HG03520 (cell line): ENCODE data around the gene KIAA1328.
"Not testable (repeated sequence)": the region's sequence is repeated elsewhere in the genome, so short reads cannot be mapped to it uniquely, and the experiment has no call there.

ENCODE experiments used
- ATAC-seq: cut with Tn5 transposase; IDR thresholded peaks from one replicate; pipeline ENCODE4 v1.9.1; 2021; ENCODE audit warnings: mild to moderate bottlenecking, moderate library complexity; ENCODE audit not compliant: unreplicated experiment

Gene KIAA1328

DNA sequence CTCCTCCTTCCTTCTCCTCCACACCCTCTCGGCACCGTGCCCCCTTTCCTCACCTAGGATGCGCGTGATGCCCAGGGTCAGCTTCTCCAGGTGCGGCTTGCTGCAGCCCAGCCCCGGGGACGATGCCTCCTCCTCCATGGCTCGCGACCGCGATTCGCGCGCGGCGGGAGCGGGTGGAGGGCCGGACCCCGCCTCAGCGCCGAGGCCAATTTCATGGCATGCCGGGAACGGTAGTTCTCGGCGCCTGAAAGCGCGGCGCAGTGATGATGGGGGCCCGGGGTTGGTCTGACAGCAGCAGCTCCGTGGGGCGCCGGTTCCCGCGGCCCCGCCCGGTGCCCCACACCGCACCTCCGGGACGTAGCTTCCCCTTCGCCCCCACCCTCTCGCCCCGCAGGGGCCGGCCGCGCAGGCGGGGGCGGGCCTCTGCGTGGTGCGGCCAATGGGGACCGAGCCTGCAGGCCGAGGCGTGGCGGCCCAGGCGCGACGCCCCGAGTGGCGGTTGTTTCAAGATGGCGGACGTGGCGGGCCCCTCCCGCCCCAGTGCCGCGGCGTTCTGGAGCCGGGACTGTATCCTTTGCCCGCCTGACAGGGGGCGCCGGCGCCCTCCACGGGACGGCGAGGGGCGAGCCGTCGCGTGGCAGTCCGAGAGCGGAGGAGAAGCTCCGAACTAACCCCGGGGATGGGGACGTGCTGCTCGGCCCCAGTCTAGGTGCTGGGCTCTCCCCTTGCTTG is at the start of gene KIAA1328, which contains the start of gene TPGS2:
TSS of gene KIAA1328 (plus strand) at position 498 of the 732 bp plus-strand sequence. CDS start at position 510, 12 bp downstream.
TSS of gene TPGS2 (minus strand) at position 373 of the 732 bp plus-strand sequence. CDS start at position 138, 235 bp downstream.
- peak; percentile 90 for ATAC-seq

- no peak for ATAC-seq
Observed at GRCh38 chr18:36780748-36781147, 48.2 kb upstream of the KIAA1328 start.

- no peak for ATAC-seq
Observed at GRCh38 chr18:36782710-36783109, 46.2 kb upstream of the KIAA1328 start.

- no peak for ATAC-seq
Observed at GRCh38 chr18:36783792-36784191, 45.1 kb upstream of the KIAA1328 start.

GRCh38 chr18:36786686-36787085 is 42.2 kb upstream of the KIAA1328 start:
- no peak for ATAC-seq

DNA sequence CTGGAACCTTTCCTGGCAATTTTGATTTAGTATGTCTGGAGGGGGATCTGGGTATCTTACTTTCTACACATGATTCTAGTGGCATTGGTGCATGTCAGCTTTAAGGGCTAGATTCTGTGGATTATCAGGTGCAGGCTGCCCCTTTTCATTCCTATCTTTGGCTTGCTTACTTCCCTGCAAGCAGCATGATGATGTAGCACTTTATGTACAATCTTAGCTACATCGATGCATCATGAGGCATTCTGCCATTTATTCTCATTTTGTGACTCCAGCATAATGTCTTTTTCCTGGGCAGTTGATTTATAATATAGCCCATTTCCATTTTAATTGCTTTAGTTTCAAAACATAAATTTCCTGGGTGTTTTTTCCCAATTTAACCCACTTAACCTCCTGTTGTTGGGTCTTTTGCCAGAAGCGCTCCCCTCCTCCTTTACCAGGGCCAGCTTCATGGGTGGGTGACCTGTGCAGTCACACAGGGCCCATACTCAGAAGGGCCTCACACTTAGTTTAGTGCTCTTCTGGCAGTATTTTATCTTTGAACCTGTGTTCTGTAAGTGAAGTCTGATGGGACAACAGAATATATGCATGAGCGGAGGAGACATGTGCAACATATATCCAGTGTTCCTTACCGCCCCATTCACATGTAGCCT is 36.2 kb upstream of the KIAA1328 start:
- no peak for ATAC-seq

GRCh38 chr18:36798738-36799473 is 30.0 kb upstream of the KIAA1328 start:
- no peak for ATAC-seq

DNA sequence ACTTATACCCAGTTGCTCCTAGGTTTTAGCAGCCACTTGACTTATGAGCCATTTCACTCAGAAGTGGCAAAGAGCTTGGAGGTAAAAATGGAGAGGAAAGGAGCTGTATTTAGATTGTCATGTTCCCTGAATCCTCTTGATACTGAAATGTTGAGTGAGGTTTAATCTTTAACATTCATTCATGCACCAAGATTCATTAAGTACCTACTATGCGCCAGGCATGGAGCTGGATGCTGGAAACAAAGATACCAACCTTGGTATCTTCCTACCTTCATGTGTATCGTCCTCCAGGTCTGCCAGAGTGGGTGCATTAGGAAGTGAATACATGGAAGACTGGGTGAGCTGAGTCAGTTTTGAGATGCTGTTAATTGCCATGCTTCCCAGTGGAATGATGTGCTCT is 23.8 kb upstream of the KIAA1328 start:
- no peak for ATAC-seq

GRCh38 chr18:36808681-36809080 is 20.2 kb upstream of the KIAA1328 start:
- ATAC-seq = no peak

DNA sequence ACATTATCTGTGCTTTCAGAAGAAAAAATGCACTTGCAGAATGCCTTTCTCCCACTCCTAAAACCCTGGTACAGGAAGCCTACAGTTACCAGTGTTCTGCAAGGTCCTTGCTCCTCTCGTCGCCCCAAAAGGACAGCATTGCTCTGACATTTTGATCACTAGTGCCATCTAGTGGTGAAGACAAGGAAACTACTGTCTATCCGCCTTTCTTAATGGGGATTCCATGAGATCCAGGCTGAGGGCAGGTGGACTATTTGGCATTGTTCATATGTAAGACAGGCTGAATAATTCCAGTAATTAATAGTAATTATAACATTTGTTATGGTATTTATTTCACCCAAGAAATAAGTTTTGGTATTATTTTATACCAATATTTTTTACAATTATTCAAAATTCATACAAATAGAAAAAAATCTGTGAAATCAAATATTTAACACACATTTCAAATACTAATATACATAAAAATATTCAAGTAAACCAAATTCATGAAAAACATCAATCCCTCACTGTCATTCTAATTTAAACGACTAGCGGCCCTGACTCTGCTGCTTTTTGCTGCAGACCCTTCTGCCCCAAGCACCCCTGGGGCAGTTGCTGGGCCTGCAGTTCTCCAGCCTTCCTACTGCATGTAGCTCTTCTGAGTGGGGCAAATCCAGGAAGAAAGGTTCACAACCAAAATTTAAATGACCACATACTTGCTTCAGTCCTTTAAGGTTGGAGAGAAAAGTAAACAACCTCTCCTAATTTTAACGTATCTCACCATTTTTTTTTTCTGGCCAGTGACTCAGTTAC is 19.1 kb upstream of the KIAA1328 start:
- peak; percentile 97 for ATAC-seq

DNA sequence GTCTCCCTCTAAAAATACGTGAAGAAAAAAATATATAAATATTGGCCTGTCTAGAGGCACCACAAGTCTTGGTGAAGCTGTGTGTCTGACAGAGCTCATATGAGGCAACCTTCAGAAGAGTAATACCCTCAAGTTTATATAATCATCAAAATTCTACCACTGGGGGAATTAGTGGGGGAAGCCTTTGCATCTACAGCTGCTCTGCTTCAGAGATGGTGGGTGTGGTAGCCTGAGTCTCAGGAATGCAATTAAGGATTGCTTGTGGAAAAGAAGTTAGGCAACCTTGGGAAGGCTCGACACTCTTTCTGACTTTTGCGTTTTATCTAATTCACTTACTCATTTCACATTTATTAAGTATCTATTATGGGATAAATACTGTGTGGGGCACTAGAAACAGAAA is 17.5 kb upstream of the KIAA1328 start:
- no peak for ATAC-seq

- ATAC-seq = no peak
Observed at GRCh38 chr18:36811955-36812354, 17.0 kb upstream of the KIAA1328 start.

- no peak for ATAC-seq
Observed at GRCh38 chr18:36812678-36813077, 16.2 kb upstream of the KIAA1328 start.

DNA sequence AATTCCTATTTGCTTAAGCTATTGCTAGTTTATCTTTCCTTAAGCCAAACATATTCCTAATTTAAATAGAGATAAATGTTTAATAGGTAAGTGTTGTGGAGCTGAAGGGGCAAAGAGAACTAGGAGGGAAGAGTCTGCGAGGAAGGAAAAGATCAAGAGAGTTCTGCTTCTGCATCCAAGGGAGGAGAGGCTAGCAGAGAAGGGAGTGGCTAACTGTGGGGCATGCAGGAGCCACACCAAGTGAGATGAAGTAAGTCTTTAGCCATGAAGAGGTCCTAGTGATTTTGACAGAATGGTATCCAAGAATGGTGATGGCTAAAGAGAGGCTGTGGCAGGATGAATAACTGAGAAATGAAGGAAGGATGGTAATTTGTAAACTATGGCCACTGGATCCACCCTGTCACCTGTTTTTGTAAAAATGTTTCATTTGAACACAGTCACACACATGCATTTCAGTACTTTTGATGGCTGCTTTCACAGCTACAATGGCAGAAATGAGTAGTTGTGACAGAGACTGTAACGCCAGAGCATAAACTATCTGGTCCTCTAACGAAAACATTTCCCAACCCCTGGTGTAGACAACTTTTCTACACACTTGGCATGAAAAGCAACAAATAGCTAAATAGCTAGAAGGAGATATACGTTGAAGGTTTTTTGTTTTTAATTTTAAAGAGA is 15.7 kb upstream of the KIAA1328 start:
- no peak for ATAC-seq

DNA sequence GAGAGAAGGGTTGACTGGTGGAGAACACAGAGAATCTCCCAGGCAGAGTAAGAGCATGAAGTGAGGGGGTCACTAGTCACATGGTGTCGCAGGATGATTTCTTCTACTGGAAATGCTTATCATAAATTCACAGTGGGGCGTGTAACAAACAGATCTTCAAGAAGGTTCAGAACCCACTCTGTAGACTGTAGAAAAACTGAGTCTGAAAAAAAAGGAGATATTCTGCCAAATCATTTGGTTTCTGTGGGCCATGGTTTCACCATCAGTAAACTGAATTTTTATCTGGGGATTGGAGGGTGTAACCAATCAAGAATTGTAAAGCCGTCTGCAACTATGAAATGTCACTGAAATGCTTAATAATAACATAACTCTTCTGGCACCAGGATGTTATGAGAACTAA is 15.1 kb upstream of the KIAA1328 start:
- ATAC-seq = no peak

GRCh38 chr18:36814994-36815393 is 13.9 kb upstream of the KIAA1328 start:
- no peak for ATAC-seq

DNA sequence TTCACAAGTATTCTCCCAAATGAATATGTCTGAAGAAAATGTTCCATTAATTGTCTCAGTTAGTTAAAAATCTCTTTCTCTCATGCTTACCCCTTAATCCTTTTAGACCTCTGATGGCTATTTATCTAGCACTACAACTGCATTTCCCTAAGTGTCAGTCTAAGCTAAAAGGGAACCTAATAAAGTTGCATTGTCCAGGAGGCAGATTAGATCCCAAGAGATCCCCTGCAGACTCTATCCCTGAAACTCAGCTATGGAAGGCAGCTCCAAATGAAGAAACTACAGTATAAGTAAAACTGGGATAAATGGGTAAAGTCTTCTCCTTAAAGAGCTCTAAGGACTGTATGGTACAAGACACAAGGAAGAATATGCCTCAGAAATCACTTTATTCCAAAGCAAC is 12.8 kb upstream of the KIAA1328 start:
- ATAC-seq = not testable (repeated sequence)

- ATAC-seq = no peak
Observed at GRCh38 chr18:36817039-36817438, 11.9 kb upstream of the KIAA1328 start.

- ATAC-seq = no peak
Observed at GRCh38 chr18:36818652-36819051, 10.3 kb upstream of the KIAA1328 start.

GRCh38 chr18:36819621-36820020 is 9.3 kb upstream of the KIAA1328 start:
- no peak for ATAC-seq
